ENCODE measurements around the gene CACNA1H.

DNA sequence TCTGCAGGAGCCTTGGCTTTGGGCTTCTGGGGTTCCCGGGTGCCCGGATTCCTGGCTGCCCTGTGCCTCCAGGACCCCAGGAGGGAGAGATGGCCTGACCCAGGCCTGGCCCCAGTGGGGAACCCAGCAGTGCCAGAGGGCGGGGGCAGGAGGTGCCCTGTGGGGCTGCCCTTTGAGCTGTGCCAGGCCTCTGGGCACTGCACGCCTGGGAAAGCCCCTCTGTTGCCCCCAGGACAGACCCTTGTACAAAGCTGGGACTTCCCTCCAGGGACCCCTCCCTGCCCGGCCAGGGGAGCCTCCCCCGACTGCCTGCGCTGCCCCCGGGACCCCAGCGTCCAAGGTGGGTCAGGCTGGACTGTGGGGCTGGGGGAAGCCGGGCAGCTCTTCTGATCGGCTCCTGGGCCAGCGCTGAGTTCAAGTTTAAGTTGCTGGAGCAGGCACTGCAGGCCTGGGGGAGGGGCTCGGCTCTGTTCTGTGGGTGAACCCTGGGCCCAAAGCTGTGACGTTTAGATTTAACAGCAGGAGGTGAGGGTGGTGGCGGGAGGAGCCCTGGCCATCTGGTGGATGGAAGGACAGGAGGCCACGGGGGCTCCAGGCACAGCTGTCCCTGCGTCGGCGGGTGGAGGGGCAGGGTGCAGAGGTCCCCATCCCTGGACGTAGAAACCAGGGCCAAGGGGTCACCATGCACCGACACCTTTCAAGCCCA, 29.2 kb upstream of the CACNA1H start:
- TF ChIP-seq, protein P1, sequence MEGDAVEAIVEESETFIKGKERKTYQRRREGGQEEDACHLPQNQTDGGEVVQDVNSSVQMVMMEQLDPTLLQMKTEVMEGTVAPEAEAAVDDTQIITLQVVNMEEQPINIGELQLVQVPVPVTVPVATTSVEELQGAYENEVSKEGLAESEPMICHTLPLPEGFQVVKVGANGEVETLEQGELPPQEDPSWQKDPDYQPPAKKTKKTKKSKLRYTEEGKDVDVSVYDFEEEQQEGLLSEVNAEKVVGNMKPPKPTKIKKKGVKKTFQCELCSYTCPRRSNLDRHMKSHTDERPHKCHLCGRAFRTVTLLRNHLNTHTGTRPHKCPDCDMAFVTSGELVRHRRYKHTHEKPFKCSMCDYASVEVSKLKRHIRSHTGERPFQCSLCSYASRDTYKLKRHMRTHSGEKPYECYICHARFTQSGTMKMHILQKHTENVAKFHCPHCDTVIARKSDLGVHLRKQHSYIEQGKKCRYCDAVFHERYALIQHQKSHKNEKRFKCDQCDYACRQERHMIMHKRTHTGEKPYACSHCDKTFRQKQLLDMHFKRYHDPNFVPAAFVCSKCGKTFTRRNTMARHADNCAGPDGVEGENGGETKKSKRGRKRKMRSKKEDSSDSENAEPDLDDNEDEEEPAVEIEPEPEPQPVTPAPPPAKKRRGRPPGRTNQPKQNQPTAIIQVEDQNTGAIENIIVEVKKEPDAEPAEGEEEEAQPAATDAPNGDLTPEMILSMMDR (IDR thresholded peaks at IDR 0.05; ENCODE audit: extremely low read depth in 1 of 2, insufficient read depth in 1 of 2, low read depth in 1 of 2, low read length in 2 of 2) = no peak
- no peak for TF ChIP-seq EZH2 (IDR thresholded peaks at IDR 0.05; ENCODE audit: borderline replicate concordance, low read depth, low read length, severe bottlenecking)
- no peak for TF ChIP-seq POLR2AphosphoS5 (IDR thresholded peaks at IDR 0.05; ENCODE audit: insufficient read depth, low read depth, low read length)
- TF ChIP-seq, protein P2, sequence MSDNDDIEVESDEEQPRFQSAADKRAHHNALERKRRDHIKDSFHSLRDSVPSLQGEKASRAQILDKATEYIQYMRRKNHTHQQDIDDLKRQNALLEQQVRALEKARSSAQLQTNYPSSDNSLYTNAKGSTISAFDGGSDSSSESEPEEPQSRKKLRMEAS (IDR thresholded peaks at IDR 0.05; ENCODE audit: insufficient read depth, insufficient read length) = no peak
- no peak for TF ChIP-seq JUN (IDR thresholded peaks at IDR 0.05; ENCODE audit: borderline replicate concordance, insufficient read depth, insufficient read length, low read depth)
- no peak for TF ChIP-seq POLR2A (IDR thresholded peaks at IDR 0.05; ENCODE audit: low read depth, low read length)
- TF ChIP-seq MYC (IDR thresholded peaks at IDR 0.05; ENCODE audit: low read depth, low read length) = no peak
- TF ChIP-seq GATA2 (IDR thresholded peaks at IDR 0.05; ENCODE audit: insufficient read depth, insufficient read length, low read depth, low read length) = no peak

All from endothelial cell of umbilical vein (primary cell).